ENCODE data around the gene OGFRL1.

- peak; percentile 34 to 67 (median 56) for TF ChIP-seq CTCF (IDR thresholded peaks at IDR 0.05)
- TF ChIP-seq POLR2AphosphoS5 (IDR thresholded peaks at IDR 0.05), result no peak
These were observed 60.8 kb downstream of the OGFRL1 start for GRCh38 chr6:71349395-71349794.
